ENCODE data around the gene PPP1CB. TPM values are rescaled to one million over a fixed set of nuclear protein-coding genes. Genes with fewer than 3 reads are reported as not detected.

PPP1CB gene
- total and polyA plus RNA-seq, 8 donors: 33.2 to 205 (median 88.1) TPM

Other genes with a start within 250 kb of the PPP1CB start
- under 1 TPM; 0.38 to 0.78 (median 0.50) TPM for gene SPDYA, start 59.0 kb downstream of the PPP1CB start, total RNA-seq
- under 1 TPM; 0.11 to 0.16 TPM for gene SPDYA, start 59.0 kb downstream of the PPP1CB start, polyA plus RNA-seq
- gene TRMT61B, start 118.5 kb downstream of the PPP1CB start, total RNA-seq: 1 to 10 TPM; 3.0 to 7.9 (median 4.1) TPM
- 10 to 100 TPM; 11.1 to 14.7 TPM for gene TRMT61B, start 118.5 kb downstream of the PPP1CB start, polyA plus RNA-seq
- 10 to 100 TPM; 14.8 to 31.9 (median 24.6) TPM for gene WDR43, start 142.8 kb downstream of the PPP1CB start, total RNA-seq
- 1 to 10 TPM; 4.5 to 8.7 TPM for gene WDR43, start 142.8 kb downstream of the PPP1CB start, polyA plus RNA-seq
- gene TOGARAM2, start 229.5 kb downstream of the PPP1CB start, total RNA-seq: under 1 TPM; 0.03 to 0.94 (median 0.55) TPM
- gene TOGARAM2, start 229.5 kb downstream of the PPP1CB start, polyA plus RNA-seq: 1 to 10 TPM; 3.8 to 9.1 TPM